Keratinocyte (primary cell): Measurements from ENCODE around the gene DNM2. TPM values are rescaled to one million over a fixed set of nuclear protein-coding genes. Genes with fewer than 3 reads are reported as not detected.

Source experiments
- DNase-seq: peaks from one replicate; pipeline ENCODE4 v3.0.0-alpha.2; 2011; ENCODE audit warnings: low read depth, missing footprints, low spot score
- FAIRE-seq: peaks from 2 replicates; lab custom pipeline; 2011; peaks lifted over from hg19 to GRCh38; lab: Jason Lieb, UNC
- H2AFZ ChIP-seq: 2 replicates; pipeline ENCODE4 v1.6.0; 2012; ENCODE audit warnings: low read length, control low read depth, inconsistent platforms; ENCODE audit not compliant: control insufficient read depth
- H3K27ac ChIP-seq: 2 replicates; pipeline ENCODE4 v1.5.1; 2011; ENCODE audit warnings: low read length; ENCODE audit not compliant: control insufficient read depth, insufficient read depth
- H3K27me3 ChIP-seq: 3 replicates; pipeline ENCODE4 v1.6.0; 2011; ENCODE audit warnings: low read length; ENCODE audit not compliant: control insufficient read depth, insufficient read depth; ENCODE audit errors: extremely low read depth
- H3K36me3 ChIP-seq, 2 experiments: 2 replicates in 1 of 2; 3 replicates in 1 of 2; pipeline ENCODE4 v1.5.1; 2011; ENCODE audit warnings: low read length in 2 of 2, mild to moderate bottlenecking in 1 of 2; ENCODE audit not compliant: control insufficient read depth in 2 of 2, insufficient read depth in 2 of 2; ENCODE audit errors: extremely low read depth in 1 of 2
- H3K4me1 ChIP-seq: 3 replicates; pipeline ENCODE4 v1.5.1; 2011; ENCODE audit warnings: low read length; ENCODE audit not compliant: control insufficient read depth, insufficient read depth; ENCODE audit errors: extremely low read depth
- H3K4me2 ChIP-seq: 3 replicates; pipeline ENCODE4 v1.6.0; 2011; ENCODE audit warnings: low read depth, low read length; ENCODE audit not compliant: control insufficient read depth, insufficient read depth; ENCODE audit errors: extremely low read depth
- H3K4me3 ChIP-seq, 3 experiments: fragments of 200-600 bp in 1 of 3; sonication (generic) in 1 of 3; 2 replicates in 2 of 3; 3 replicates in 1 of 3; pipeline ENCODE4 v1.5.1; 2011 to 2016; ENCODE audit warnings: low read length in 3 of 3, mild to moderate bottlenecking in 3 of 3, control low read depth in 2 of 3, inconsistent platforms in 1 of 3, low read depth in 1 of 3, mixed read lengths in 1 of 3, mixed run types in 1 of 3, moderate library complexity in 1 of 3; ENCODE audit not compliant: control insufficient read depth in 2 of 3, insufficient read depth in 2 of 3; ENCODE audit errors: extremely low read depth in 1 of 3
- H3K79me2 ChIP-seq: 2 replicates; pipeline ENCODE4 v1.6.0; 2012; ENCODE audit warnings: low read length; ENCODE audit not compliant: control insufficient read depth, insufficient read depth
- H3K9ac ChIP-seq: 3 replicates; pipeline ENCODE4 v1.6.0; 2011; ENCODE audit warnings: low read length; ENCODE audit not compliant: control insufficient read depth, insufficient read depth; ENCODE audit errors: extremely low read depth
- H3K9me1 ChIP-seq: 3 replicates; pipeline ENCODE4 v1.6.0; 2011; ENCODE audit warnings: low read length; ENCODE audit not compliant: control insufficient read depth, insufficient read depth; ENCODE audit errors: extremely low read depth
- H3K9me3 ChIP-seq: 2 replicates; pipeline ENCODE4 v1.5.1; 2012; ENCODE audit warnings: low read depth, low read length; ENCODE audit not compliant: control insufficient read depth
- H4K20me1 ChIP-seq: 3 replicates; pipeline ENCODE4 v1.6.0; 2011; ENCODE audit warnings: low read length; ENCODE audit not compliant: control insufficient read depth, insufficient read depth; ENCODE audit errors: extremely low read depth
- CTCF ChIP-seq, 3 experiments: IDR thresholded peaks in 1 of 3; conservative IDR thresholded peaks in 1 of 3; optimal IDR thresholded peaks in 1 of 3; 2 replicates in 2 of 3; 3 replicates in 1 of 3; pipeline versions ENCODE3 to v1.5.1; 2011; ENCODE audit warnings: low read length in 3 of 3, mild to moderate bottlenecking in 3 of 3, moderate library complexity in 2 of 3, control low read depth in 1 of 3, inconsistent platforms in 1 of 3; ENCODE audit not compliant: insufficient read depth in 2 of 3; ENCODE audit errors: extremely low read depth in 1 of 3
- EZH2 ChIP-seq: IDR thresholded peaks from one replicate; pipeline ENCODE4 v1.6.1; 2012; ENCODE audit warnings: inconsistent platforms, mild to moderate bottlenecking, low read length, moderate library complexity
- dilution Hi-C: fragments of 300-500 bp; cut with MboI; formaldehyde crosslinking; loops from one replicate; pipeline ENCODE4 v1.7.0; 2020; ENCODE audit warnings: low sequenced_read_pairs; ENCODE audit not compliant: extremely low pct_ligation_motif_present
- polyA plus RNA-seq, 5 experiments: library from polyadenylated mRNA; depleted of rRNA in 3 of 5; stranded (reverse) in 3 of 5; stranded (forward) in 1 of 5; unstranded in 1 of 5; fragments of >200 nt; gene quantifications; 1 replicate in 1 of 5; 2 replicates in 3 of 5; 3 replicates in 1 of 5; pipeline versions ENCODE4 v1.2.1 to v1.2.3, GENCODE V29; 2011 to 2012; ENCODE audit warnings: missing spikeins in 2 of 5, low read depth in 1 of 5, low replicate concordance in 1 of 5

DNM2 gene
- polyA plus RNA-seq, 1 donor (not counting 4 experiments of a cell fraction or from before 2014, with no cell fraction given): 60.1 TPM

GRCh38 chr19:10830370-10830769, 112.5 kb downstream of the DNM2 start:
- DNase-seq: no peak
- dilution Hi-C loops: no loop called here
- peaks cover 18 to 21% of the 10 kb centered on the region in 2 experiments for H3K36me3 ChIP-seq

GRCh38 chr19:10830931-10831779, 113.3 kb downstream of the DNM2 start:
- H3K4me3 ChIP-seq: no peak overlapping the region
- no peak for DNase-seq
- H3K4me2 ChIP-seq: no peak overlapping the region
- no peak for FAIRE-seq
- H3K4me1 ChIP-seq: no peaks in the 10 kb centered on the region
- dilution Hi-C loops: no loop called here
- H3K27ac ChIP-seq: no peak overlapping the region
- peaks cover 16 to 17% of the 10 kb centered on the region in 2 experiments for H3K36me3 ChIP-seq
- no peaks in the 10 kb centered on the region for H3K27me3 ChIP-seq
- no peaks in the 10 kb centered on the region for H3K79me2 ChIP-seq
- H4K20me1 ChIP-seq: no peaks in the 10 kb centered on the region
- no peaks in the 10 kb centered on the region for H3K9me3 ChIP-seq
- TF ChIP-seq CTCF (optimal IDR thresholded peaks at IDR 0.05 in 1 of 3, IDR thresholded peaks at IDR 0.05 in 1 of 3, conservative IDR thresholded peaks at IDR 0.05 in 1 of 3; ENCODE audit: extremely low read depth in 1 of 3, insufficient read depth in 2 of 3, low read length in 3 of 3) (no peak), EZH2 (no peak)
- peaks cover 2% of the 10 kb centered on the region for H3K9me1 ChIP-seq
- H3K9ac ChIP-seq: no peak overlapping the region
- no peak overlapping the region for H2AFZ ChIP-seq

More at GRCh38 chr19:10830370-10830769, 112.5 kb downstream of the DNM2 start:
- Histone ChIP-seq H3K9me3 (no peaks in the 10 kb centered on the region), H4K20me1 (no peaks in the 10 kb centered on the region), H3K27me3 (no peaks in the 10 kb centered on the region), H2AFZ (no peak overlapping the region), H3K4me3 (no peak overlapping the region), H3K9me1 (peaks cover 2% of the 10 kb centered on the region), H3K79me2 (no peaks in the 10 kb centered on the region), H3K27ac (no peak overlapping the region), H3K4me1 (no peaks in the 10 kb centered on the region), H3K9ac (no peak overlapping the region), H3K4me2 (no peak overlapping the region)
- no peak for FAIRE-seq
- no peak for TF ChIP-seq CTCF (optimal IDR thresholded peaks at IDR 0.05 in 1 of 3, IDR thresholded peaks at IDR 0.05 in 1 of 3, conservative IDR thresholded peaks at IDR 0.05 in 1 of 3; ENCODE audit: extremely low read depth in 1 of 3, insufficient read depth in 2 of 3, low read length in 3 of 3)
